Measurements from ENCODE around the gene MUSTN1. TPM values are rescaled to one million over a fixed set of nuclear protein-coding genes. Genes with fewer than 3 reads are reported as not detected.

Gene MUSTN1
- total and polyA plus RNA-seq, 2 experiments from 2014 or later: 1.2 to 1.4 TPM

GRCh38 chr3:52820736-52821135 is 14.1 kb downstream of the MUSTN1 start:
- Mint-ChIP-seq H3K36me3 (ENCODE audit: low read depth) (peaks cover 4% of the 10 kb centered on the region; the same call in 1 of the 3 replicates), H3K9me3 (no peaks in the 10 kb centered on the region; the same call in 1 of the 3 replicates), H3K27ac (no peak overlapping the region), H3K4me1 (peaks cover 18% of the 10 kb centered on the region), H3K27me3 (ENCODE audit: insufficient read depth, low read depth, poor library complexity) (peaks cover 18% of the 10 kb centered on the region), H3K4me3 (no peak overlapping the region; the same call in 2 of the 3 replicates)
- no peaks in the 10 kb centered on the region for H3K9me2 ChIP-seq (ENCODE audit: insufficient read depth)
- no peaks in the 10 kb centered on the region for H4K20me1 ChIP-seq (replicated peaks; ENCODE audit: insufficient read depth)
- H3K4me1 ChIP-seq (ENCODE audit: insufficient read depth): peaks cover 7% of the 10 kb centered on the region; the same call in 1 of the 2 replicates
- peak overlapping the region; percentile 81 for H2AFZ ChIP-seq
- no peaks in the 10 kb centered on the region for H3K79me2 ChIP-seq (replicated peaks; ENCODE audit: insufficient read depth)
- TF ChIP-seq ZNF462 (CRISPR knock-in tag; IDR thresholded peaks at IDR 0.05): no peak
- peak; percentile 80 to 92 for TF ChIP-seq CTCF (conservative IDR thresholded peaks at IDR 0.05; ENCODE audit: low read depth in 2 of 2)
- peak; percentile 83 for DNase-seq (ENCODE audit: low spot score)
- no peak overlapping the region for H3K4me2 ChIP-seq
- peak; percentile 93 for ATAC-seq
- no peaks in the 10 kb centered on the region for H3K27me3 ChIP-seq (ENCODE audit: insufficient read depth)
- H3K27ac ChIP-seq (ENCODE audit: low read depth): no peak overlapping the region
- H3K4me3 ChIP-seq: no peak overlapping the region
- no peaks in the 10 kb centered on the region for H3K36me3 ChIP-seq (ENCODE audit: insufficient read depth)
- no peaks in the 10 kb centered on the region for H3F3A ChIP-seq (replicated peaks; ENCODE audit: low read depth)

- Mint-ChIP-seq H3K4me1 (peaks cover 18% of the 10 kb centered on the region), H3K36me3 (ENCODE audit: low read depth) (peaks cover 2% of the 10 kb centered on the region; the same call in 1 of the 3 replicates), H3K9me3 (no peaks in the 10 kb centered on the region; the same call in 1 of the 3 replicates), H3K27ac (no peak overlapping the region), H3K4me3 (no peak overlapping the region; the same call in 2 of the 3 replicates), H3K27me3 (ENCODE audit: insufficient read depth, low read depth, poor library complexity) (peaks cover 15% of the 10 kb centered on the region)
- no peaks in the 10 kb centered on the region for H3F3A ChIP-seq (replicated peaks; ENCODE audit: low read depth)
- H3K4me3 ChIP-seq: no peak overlapping the region
- H2AFZ ChIP-seq: peak overlapping the region; percentile 81; the same call in 1 of the 2 replicates
- DNase-seq (ENCODE audit: low spot score) (peak; percentile 21), ATAC-seq (peak; percentile 53)
- 0 out of 2 replicates have a peak overlapping the region, but pooled peaks have one; percentile 38 for H3K4me2 ChIP-seq
- no peaks in the 10 kb centered on the region for H3K36me3 ChIP-seq (ENCODE audit: insufficient read depth)
- H3K9me2 ChIP-seq (ENCODE audit: insufficient read depth): no peaks in the 10 kb centered on the region
- no peaks in the 10 kb centered on the region for H3K79me2 ChIP-seq (replicated peaks; ENCODE audit: insufficient read depth)
- peaks cover 7% of the 10 kb centered on the region; the same call in 1 of the 2 replicates for H3K4me1 ChIP-seq (ENCODE audit: insufficient read depth)
- no peak overlapping the region for H3K27ac ChIP-seq (ENCODE audit: low read depth)
- no peaks in the 10 kb centered on the region for H4K20me1 ChIP-seq (replicated peaks; ENCODE audit: insufficient read depth)
- H3K27me3 ChIP-seq (ENCODE audit: insufficient read depth): no peaks in the 10 kb centered on the region
- no peak for TF ChIP-seq STAT1 (IDR thresholded peaks at IDR 0.05; ENCODE audit: unreplicated experiment)
- TF ChIP-seq ZNF331 (CRISPR knock-in tag; IDR thresholded peaks at IDR 0.05; ENCODE audit: low read depth): no peak
- TF ChIP-seq POLR2AphosphoS5 (IDR thresholded peaks at IDR 0.05; ENCODE audit: low read depth): no peak
- TF ChIP-seq CREB1 (CRISPR knock-in tag; IDR thresholded peaks at IDR 0.05; ENCODE audit: low read depth): no peak
- TF ChIP-seq EZH2phosphoT487 (IDR thresholded peaks at IDR 0.05; ENCODE audit: unreplicated experiment): no peak
- TF ChIP-seq CTCF (conservative IDR thresholded peaks at IDR 0.05; ENCODE audit: low read depth in 2 of 2): no peak
These were observed 14.9 kb downstream of the MUSTN1 start for GRCh38 chr3:52819936-52820335.

Measured in GM23338 (cell line).